Activated CD4-positive, alpha-beta memory T cell treated with anti-CD3 and anti-CD28 coated beads, Interleukin-2, amount 10 ng/mL, durations not matched to agents 7 days and 5 days (primary cell): ENCODE data around the gene ATXN10. TPM values are rescaled to one million over a fixed set of nuclear protein-coding genes. Genes with fewer than 3 reads are reported as not detected.
"Not testable (repeated sequence)": the region's sequence is repeated elsewhere in the genome, so short reads cannot be mapped to it uniquely, and the experiment has no call there.

Experiments
- CTCF ChIA-PET: fragments of 350-600 bp; sonication (Branson Sonifier 250); formaldehyde crosslinking; loops from one replicate; lab custom pipeline; 2021; ENCODE audit warnings: antibody characterized with exemption, inconsistent platforms; lab: Charles Lee
- POLR2A ChIA-PET: fragments of 350-600 bp; sonication (Branson Sonifier 250); formaldehyde crosslinking; loops from one replicate; lab custom pipeline; 2021; ENCODE audit warnings: antibody characterized with exemption; lab: Charles Lee
- DNase-seq: peaks from one replicate; pipeline ENCODE4 v3.0.0-alpha.2; 2020
- H3K27ac Mint-ChIP-seq: one replicate; pipeline ENCODE4 v1.8.0; 2021; ENCODE audit warnings: mild to moderate bottlenecking, mixed read lengths
- H3K27me3 Mint-ChIP-seq: one replicate; pipeline ENCODE4 v1.8.0; 2021; ENCODE audit warnings: mixed read lengths
- H3K36me3 Mint-ChIP-seq: one replicate; pipeline ENCODE4 v1.8.0; 2021; ENCODE audit warnings: low read depth, mixed read lengths
- H3K4me1 Mint-ChIP-seq: one replicate; pipeline ENCODE4 v1.8.0; 2021; ENCODE audit warnings: mixed read lengths
- H3K4me3 Mint-ChIP-seq: one replicate; pipeline ENCODE4 v1.8.0; 2021; ENCODE audit warnings: mild to moderate bottlenecking, mixed read lengths
- H3K9me3 Mint-ChIP-seq: one replicate; pipeline ENCODE4 v1.8.0; 2021; ENCODE audit warnings: mixed read lengths
- total RNA-seq, 2 experiments: library from RNA; stranded (reverse); gene quantifications; one replicate each; pipeline ENCODE4 v1.2.3, GENCODE V29; 2021

Gene ATXN10
- total RNA-seq, 2 experiments from 2014 or later, result 84.5 to 92.6 TPM

- no peak overlapping the region for H3K27ac Mint-ChIP-seq
- ChIA-PET CTCF (interaction anchor here (0.7 to 1.4 kb wide), 2 partner anchors 8 to 203 kb away, joined by 3 to 4 read pairs; no protein-coding TSS in a partner anchor), POLR2A (no interaction called here)
- H3K4me3 Mint-ChIP-seq, result no peak overlapping the region
- H3K27me3 Mint-ChIP-seq, result peaks cover 35% of the 10 kb centered on the region
- H3K4me1 Mint-ChIP-seq, result peaks cover 24% of the 10 kb centered on the region
- no peaks in the 10 kb centered on the region for H3K9me3 Mint-ChIP-seq
- H3K36me3 Mint-ChIP-seq, result no peaks in the 10 kb centered on the region
- no peak for DNase-seq
Observed at GRCh38 chr22:45648301-45649117, 23.1 kb upstream of the ATXN10 start.

- Mint-ChIP-seq H3K4me1 (peaks cover 23% of the 10 kb centered on the region), H3K4me3 (no peak overlapping the region), H3K9me3 (no peaks in the 10 kb centered on the region), H3K36me3 (no peaks in the 10 kb centered on the region), H3K27me3 (peaks cover 36% of the 10 kb centered on the region), H3K27ac (no peak overlapping the region)
- DNase-seq, result no peak
- ChIA-PET POLR2A (no interaction called here), CTCF (no interaction called here)
Observed at GRCh38 chr22:45649809-45650208, 21.8 kb upstream of the ATXN10 start.

- CTCF ChIA-PET, result no interaction called here
- Mint-ChIP-seq H3K9me3 (no peaks in the 10 kb centered on the region), H3K27ac (no peak overlapping the region), H3K4me3 (no peak overlapping the region), H3K27me3 (peaks cover 31% of the 10 kb centered on the region), H3K4me1 (peaks cover 17% of the 10 kb centered on the region), H3K36me3 (no peaks in the 10 kb centered on the region)
- POLR2A ChIA-PET, result no interaction called here
- no peak for DNase-seq
Observed at GRCh38 chr22:45650721-45651120, 20.9 kb upstream of the ATXN10 start.

- Mint-ChIP-seq H3K4me1 (peaks cover 11% of the 10 kb centered on the region), H3K9me3 (no peaks in the 10 kb centered on the region), H3K27me3 (peaks cover 32% of the 10 kb centered on the region), H3K4me3 (no peak overlapping the region), H3K36me3 (no peaks in the 10 kb centered on the region), H3K27ac (no peak overlapping the region)
- POLR2A ChIA-PET, result no interaction called here
- CTCF ChIA-PET, result interaction anchor here (1.1 kb wide), 1 partner anchor 9 kb away, joined by 4 read pairs; no protein-coding TSS in a partner anchor
- DNase-seq, result no peak
Observed at GRCh38 chr22:45651931-45652528, 19.6 kb upstream of the ATXN10 start.

DNA sequence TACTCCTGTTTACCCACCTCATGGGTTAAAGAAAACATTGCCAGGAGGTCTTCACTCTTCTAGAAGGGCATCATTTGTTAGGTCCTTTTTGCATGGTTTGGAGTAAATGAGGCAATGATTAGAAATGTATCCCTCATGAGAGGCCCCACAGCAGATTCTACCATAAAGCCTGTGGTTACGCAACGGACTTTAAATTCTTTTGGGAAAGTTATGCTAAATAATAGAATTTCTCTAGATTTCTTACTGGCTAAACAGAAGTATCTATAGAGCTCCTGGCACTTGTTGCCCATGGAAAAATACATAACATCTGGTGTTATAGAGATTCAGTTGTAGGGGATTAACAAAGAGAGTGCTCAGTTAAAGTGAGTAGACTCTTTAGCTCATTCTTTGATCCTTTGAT, 15.1 kb upstream of the ATXN10 start:
- no peaks in the 10 kb centered on the region for H3K36me3 Mint-ChIP-seq
- CTCF ChIA-PET, result interaction anchor here (1.3 kb wide), 1 partner anchor 9 kb away, joined by 3 read pairs; no protein-coding TSS in a partner anchor
- peaks cover 37% of the 10 kb centered on the region for H3K27me3 Mint-ChIP-seq

DNA sequence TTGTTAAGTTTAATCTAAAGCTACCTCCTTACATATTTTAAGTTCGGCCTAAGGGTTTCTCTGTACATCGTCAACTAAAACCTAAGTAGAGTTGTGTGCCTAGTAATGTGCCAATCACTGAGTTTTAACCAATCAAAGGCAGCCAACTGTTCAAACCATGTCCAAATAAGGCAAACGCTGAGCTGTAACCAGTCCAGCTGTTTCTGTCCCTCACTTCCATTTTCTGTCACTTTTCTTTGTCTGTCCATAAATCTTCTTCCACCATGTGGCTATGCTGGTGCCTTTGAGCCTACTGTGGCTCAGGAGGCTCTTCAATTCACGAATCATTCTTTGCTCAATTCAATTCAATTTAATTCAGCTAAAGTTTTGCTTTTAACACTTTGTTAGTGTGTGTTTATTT, 13.9 kb upstream of the ATXN10 start:
- ChIA-PET CTCF (no interaction called here), POLR2A (interaction anchor here (0.8 kb wide), 1 partner anchor 15 kb away, joined by 3 read pairs; no protein-coding TSS in a partner anchor)
- H3K27me3 Mint-ChIP-seq, result peaks cover 45% of the 10 kb centered on the region
- H3K36me3 Mint-ChIP-seq, result no peaks in the 10 kb centered on the region
- no peaks in the 10 kb centered on the region for H3K9me3 Mint-ChIP-seq
- no peak overlapping the region for H3K27ac Mint-ChIP-seq
- DNase-seq, result no peak
- no peaks in the 10 kb centered on the region for H3K4me1 Mint-ChIP-seq
- no peak overlapping the region for H3K4me3 Mint-ChIP-seq

More for the DNA sequence above, 15.1 kb upstream of the ATXN10 start:
- DNase-seq, result no peak
- no peak overlapping the region for H3K4me3 Mint-ChIP-seq
- no peaks in the 10 kb centered on the region for H3K4me1 Mint-ChIP-seq
- POLR2A ChIA-PET, result interaction anchor here (0.6 kb wide), 1 partner anchor 213 kb away, joined by 3 read pairs; no protein-coding TSS in a partner anchor
- H3K9me3 Mint-ChIP-seq, result no peaks in the 10 kb centered on the region
- H3K27ac Mint-ChIP-seq, result no peak overlapping the region

DNA sequence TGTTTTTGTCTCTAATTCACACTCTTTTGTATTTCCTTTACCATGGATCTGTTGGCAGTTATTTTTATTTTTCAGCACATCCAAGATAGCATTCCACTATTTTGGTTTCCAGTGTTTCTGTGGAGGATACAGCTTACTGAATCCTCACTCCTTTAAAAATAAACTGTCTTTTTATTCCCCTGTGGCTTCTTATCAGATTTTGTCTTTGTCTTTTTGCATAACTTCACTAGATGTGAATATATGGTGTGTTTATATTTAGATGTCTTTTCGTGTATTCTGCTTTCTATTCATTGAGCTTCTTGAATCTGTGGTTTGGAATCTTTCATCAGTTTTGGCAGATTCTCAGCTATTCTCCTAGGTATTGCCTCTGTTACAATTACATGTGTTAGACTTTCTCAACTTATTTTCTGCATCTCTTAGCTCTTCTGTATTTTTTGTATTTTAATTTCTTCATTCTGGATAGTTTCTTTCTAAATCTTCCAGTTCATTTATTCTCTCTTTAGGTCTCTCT, 7.4 kb upstream of the ATXN10 start:
- Mint-ChIP-seq H3K9me3 (no peaks in the 10 kb centered on the region), H3K27ac (no peak overlapping the region), H3K4me1 (no peaks in the 10 kb centered on the region), H3K4me3 (no peak overlapping the region), H3K27me3 (peaks cover 48% of the 10 kb centered on the region), H3K36me3 (no peaks in the 10 kb centered on the region)
- no peak for DNase-seq
- CTCF ChIA-PET, result interaction anchor here (0.6 kb wide), 1 partner anchor 200 kb away, joined by 4 read pairs; no protein-coding TSS in a partner anchor
- POLR2A ChIA-PET, result no interaction called here

DNA sequence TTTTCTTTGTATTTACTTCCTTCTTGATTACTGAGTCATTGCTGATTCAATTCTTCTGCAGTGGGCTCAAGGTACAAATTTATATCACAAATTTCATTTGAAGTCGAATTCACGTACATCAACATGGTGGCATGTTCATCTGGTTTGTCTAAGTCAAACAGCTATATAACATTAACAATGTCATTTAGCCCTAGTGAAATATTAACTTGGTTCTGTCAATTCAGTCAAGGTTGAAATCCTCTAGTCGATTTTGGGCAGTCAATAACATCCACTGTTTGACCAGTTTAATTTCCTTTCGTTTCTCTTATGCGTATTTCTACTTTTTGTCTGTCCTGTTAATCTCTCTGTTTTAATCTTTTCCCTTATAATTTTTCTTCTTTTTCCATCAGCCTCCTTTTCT, 4.1 kb upstream of the ATXN10 start:
- DNase-seq, result no peak
- Mint-ChIP-seq H3K27me3 (peaks cover 38% of the 10 kb centered on the region), H3K4me1 (peaks cover 2% of the 10 kb centered on the region), H3K36me3 (no peaks in the 10 kb centered on the region), H3K9me3 (no peaks in the 10 kb centered on the region), H3K4me3 (no peak overlapping the region), H3K27ac (no peak overlapping the region)
- CTCF ChIA-PET, result no interaction called here
- POLR2A ChIA-PET, result no interaction called here

- H3K9me3 Mint-ChIP-seq, POLR2A ChIA-PET, CTCF ChIA-PET, H3K27ac Mint-ChIP-seq, H3K36me3 Mint-ChIP-seq, H3K4me3 Mint-ChIP-seq, DNase-seq: not testable (repeated sequence)
- Mint-ChIP-seq H3K27me3 (peaks cover 17% of the 10 kb centered on the region), H3K4me1 (peaks cover 26% of the 10 kb centered on the region)
Observed at GRCh38 chr22:45670363-45670762, 1.3 kb upstream of the ATXN10 start.

DNA sequence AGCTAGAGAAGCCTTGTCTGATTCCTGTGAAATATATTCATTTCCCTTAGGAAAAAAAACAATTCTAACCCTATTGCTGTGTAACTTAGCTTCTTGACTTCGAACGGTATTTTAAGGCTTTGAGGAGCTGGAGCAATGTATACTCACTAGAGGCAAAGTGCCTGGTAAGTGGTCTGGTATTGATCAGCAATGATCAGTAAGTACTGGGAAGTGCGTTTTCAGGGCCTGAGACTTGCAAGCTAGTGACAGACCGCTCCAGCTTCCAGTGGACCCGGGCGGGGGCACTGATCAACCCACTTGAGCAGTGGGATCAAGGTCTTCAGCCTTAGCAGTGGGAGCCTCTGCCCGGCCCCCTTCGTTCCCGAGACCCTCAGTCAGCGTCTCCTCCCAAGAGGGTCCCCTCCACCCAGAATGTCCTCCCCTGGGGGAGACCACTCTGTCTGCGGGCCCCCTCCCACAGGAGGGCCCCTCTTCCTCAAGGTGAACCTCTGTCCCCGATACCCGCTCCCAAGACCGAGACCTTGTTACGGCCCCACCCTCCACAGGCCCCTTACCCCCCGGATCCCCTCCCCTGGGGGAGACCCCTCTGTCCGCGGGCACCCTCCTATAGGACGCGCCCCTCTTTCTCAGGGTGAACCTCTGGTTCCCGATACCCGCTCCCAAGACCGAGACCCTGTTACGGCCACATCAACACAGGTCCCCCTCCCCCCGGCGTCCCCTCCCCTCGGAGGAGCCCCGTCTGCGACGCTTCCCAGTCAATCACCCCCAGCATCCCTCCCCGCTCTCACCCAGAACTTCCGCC, 452 bp upstream of the ATXN10 start:
- CTCF ChIA-PET, result no interaction called here
- H3K4me3 Mint-ChIP-seq, result peak overlapping the region; percentile 87
- H3K27me3 Mint-ChIP-seq, result peaks cover 11% of the 10 kb centered on the region
- H3K36me3 Mint-ChIP-seq, result peaks cover 9% of the 10 kb centered on the region
- DNase-seq, result no peak
- no peaks in the 10 kb centered on the region for H3K9me3 Mint-ChIP-seq
- H3K27ac Mint-ChIP-seq, result peak overlapping the region; percentile 66
- peaks cover 28% of the 10 kb centered on the region for H3K4me1 Mint-ChIP-seq
- POLR2A ChIA-PET, result interaction anchor here (0.6 to 2.0 kb wide), 4 partner anchors 28 to 365 kb away, joined by 3 to 5 read pairs (median 4); no protein-coding TSS in a partner anchor

- Mint-ChIP-seq H3K27me3 (no peaks in the 10 kb centered on the region), H3K4me1 (peaks cover 35% of the 10 kb centered on the region), H3K9me3 (no peaks in the 10 kb centered on the region), H3K36me3 (peaks cover 12% of the 10 kb centered on the region), H3K4me3 (peak overlapping the region; percentile 89), H3K27ac (peak overlapping the region; percentile 69)
- CTCF ChIA-PET, result no interaction called here
- POLR2A ChIA-PET, result interaction anchor here (1.3 to 2.0 kb wide), 4 partner anchors 9 to 363 kb away, joined by 3 to 6 read pairs (median 4); no protein-coding TSS in a partner anchor
- no peak for DNase-seq
Observed at GRCh38 chr22:45672564-45673481, 1.2 kb downstream of the ATXN10 start.
